Trophoblast cell (in vitro differentiated cells and primary cell): ENCODE results near the gene HNRNPA2B1.

Experiments
- DNase-seq, 2 donors: peaks; one replicate each; pipeline ENCODE4 v3.0.0-alpha.2; 2016
- H2AFZ ChIP-seq: 2 replicates; pipeline ENCODE4 v1.6.1; 2013; ENCODE audit warnings: low read length, moderate library complexity, mild to moderate bottlenecking; ENCODE audit not compliant: insufficient read depth, poor library complexity
- H2AK5ac ChIP-seq: 2 replicates; pipeline ENCODE4 v1.6.1; 2013; ENCODE audit warnings: mild to moderate bottlenecking, low read length
- H2BK120ac ChIP-seq: 2 replicates; pipeline ENCODE4 v1.6.1; 2013; ENCODE audit warnings: low read length, mild to moderate bottlenecking, moderate library complexity; ENCODE audit not compliant: insufficient read depth, poor library complexity
- H2BK12ac ChIP-seq: 2 replicates; pipeline ENCODE4 v1.6.1; 2013; ENCODE audit warnings: mild to moderate bottlenecking, low read length, moderate library complexity
- H2BK5ac ChIP-seq: 2 replicates; pipeline ENCODE4 v1.6.1; 2013; ENCODE audit warnings: low read length, low read depth, moderate library complexity, mild to moderate bottlenecking; ENCODE audit not compliant: poor library complexity
- H3K14ac ChIP-seq: 2 replicates; pipeline ENCODE4 v1.6.1; 2013; ENCODE audit warnings: mild to moderate bottlenecking, low read length
- H3K18ac ChIP-seq: 2 replicates; pipeline ENCODE4 v1.6.1; 2013; ENCODE audit warnings: mild to moderate bottlenecking, low read length
- H3K23ac ChIP-seq: 2 replicates; pipeline ENCODE4 v1.6.1; 2013; ENCODE audit warnings: low read length
- H3K27ac ChIP-seq: 2 replicates; pipeline ENCODE4 v1.5.1; 2013; ENCODE audit warnings: low read depth, mild to moderate bottlenecking, inconsistent platforms, low read length, moderate library complexity
- H3K27me3 ChIP-seq: 2 replicates; pipeline ENCODE4 v1.6.1; 2013; ENCODE audit warnings: inconsistent platforms, mild to moderate bottlenecking, low read length, moderate library complexity; ENCODE audit not compliant: insufficient read depth
- H3K36me3 ChIP-seq, 2 experiments: 1 replicate in 1 of 2; 2 replicates in 1 of 2; pipeline ENCODE4 v1.6.1; 2013; ENCODE audit warnings: low read length in 2 of 2, mild to moderate bottlenecking in 2 of 2, moderate library complexity in 1 of 2; ENCODE audit not compliant: insufficient read depth in 2 of 2, control insufficient read depth in 1 of 2
- H3K4ac ChIP-seq: 2 replicates; pipeline ENCODE4 v1.6.1; 2013; ENCODE audit warnings: low read depth, mild to moderate bottlenecking, low read length, moderate library complexity
- H3K4me1 ChIP-seq, 2 experiments: 1 replicate in 1 of 2; 2 replicates in 1 of 2; pipeline ENCODE4 v1.6.1; 2013; ENCODE audit warnings: low read length in 2 of 2, mild to moderate bottlenecking in 2 of 2, moderate library complexity in 1 of 2; ENCODE audit not compliant: insufficient read depth in 2 of 2, control insufficient read depth in 1 of 2
- H3K4me2 ChIP-seq: 2 replicates; pipeline ENCODE4 v1.6.1; 2013; ENCODE audit warnings: inconsistent platforms, mild to moderate bottlenecking, low read length, moderate library complexity
- H3K4me3 ChIP-seq: 2 replicates; pipeline ENCODE4 v1.5.1; 2013; ENCODE audit warnings: mild to moderate bottlenecking, low read depth, low read length, inconsistent platforms
- H3K79me1 ChIP-seq: one replicate; pipeline ENCODE4 v1.6.1; 2013; ENCODE audit warnings: low read length
- H3K79me2 ChIP-seq: 2 replicates; pipeline ENCODE4 v1.6.1; 2013; ENCODE audit warnings: low read length, mild to moderate bottlenecking; ENCODE audit not compliant: control insufficient read depth, insufficient read depth, poor library complexity
- H3K9ac ChIP-seq: 2 replicates; pipeline ENCODE4 v1.6.1; 2013; ENCODE audit warnings: mild to moderate bottlenecking, low read length
- H3K9me3 ChIP-seq: 2 replicates; pipeline ENCODE4 v1.6.1; 2013; ENCODE audit warnings: low read depth, mild to moderate bottlenecking, control low read depth, inconsistent platforms, low read length; ENCODE audit not compliant: insufficient read depth
- H4K12ac ChIP-seq: 2 replicates; pipeline ENCODE4 v1.6.1; 2013; ENCODE audit warnings: low read depth, mild to moderate bottlenecking, low read length, moderate library complexity
- H4K8ac ChIP-seq: 2 replicates; pipeline ENCODE4 v1.6.1; 2013; ENCODE audit warnings: low read depth, mild to moderate bottlenecking, low read length, moderate library complexity
- H4K91ac ChIP-seq: one replicate; pipeline ENCODE4 v1.6.1; 2013; ENCODE audit warnings: low read depth, mild to moderate bottlenecking, low read length, moderate library complexity
- WGBS: extraction: QIAGEN DNeasy Blood & Tissue Kit; methylation state at CpG from one replicate; pipeline ENCODE4 v1.1.7; 2013; ENCODE audit warnings: missing lambda C conversion rate; ENCODE audit not compliant: insufficient read length, insufficient coverage; ENCODE audit errors: extremely low coverage; 5-methylcytosine and 5-hydroxymethylcytosine counted together

Gene HNRNPA2B1

GRCh38 chr7:26237035-26237807, 36.7 kb upstream of the HNRNPA2B1 start:
- no peak overlapping the region for H3K9ac ChIP-seq
- no peak for DNase-seq
- H3K4me1 ChIP-seq, result no peaks in the 10 kb centered on the region
- H3K9me3 ChIP-seq, result peaks cover 2% of the 10 kb centered on the region
- H2BK5ac ChIP-seq, result no peak overlapping the region
- no peak overlapping the region for H2BK12ac ChIP-seq
- H3K79me2 ChIP-seq, result no peaks in the 10 kb centered on the region
- H2BK120ac ChIP-seq, result no peak overlapping the region
- no peaks in the 10 kb centered on the region for H3K79me1 ChIP-seq
- no peak overlapping the region for H4K8ac ChIP-seq
- no peak overlapping the region for H4K12ac ChIP-seq
- no peak overlapping the region for H3K27ac ChIP-seq
- H3K18ac ChIP-seq, result no peak overlapping the region
- H4K91ac ChIP-seq, result no peak overlapping the region
- no peak overlapping the region for H3K4me2 ChIP-seq
- WGBS, result no CpG with 5 or more reads among the region's 6 CpGs
- no peak overlapping the region for H2AK5ac ChIP-seq
- H3K36me3 ChIP-seq, result no peaks in the 10 kb centered on the region
- H3K4me3 ChIP-seq, result no peak overlapping the region
- no peaks in the 10 kb centered on the region for H3K27me3 ChIP-seq
- no peak overlapping the region for H3K4ac ChIP-seq
- H2AFZ ChIP-seq, result no peak overlapping the region
- H3K23ac ChIP-seq, result no peak overlapping the region
- H3K14ac ChIP-seq, result no peak overlapping the region

DNA sequence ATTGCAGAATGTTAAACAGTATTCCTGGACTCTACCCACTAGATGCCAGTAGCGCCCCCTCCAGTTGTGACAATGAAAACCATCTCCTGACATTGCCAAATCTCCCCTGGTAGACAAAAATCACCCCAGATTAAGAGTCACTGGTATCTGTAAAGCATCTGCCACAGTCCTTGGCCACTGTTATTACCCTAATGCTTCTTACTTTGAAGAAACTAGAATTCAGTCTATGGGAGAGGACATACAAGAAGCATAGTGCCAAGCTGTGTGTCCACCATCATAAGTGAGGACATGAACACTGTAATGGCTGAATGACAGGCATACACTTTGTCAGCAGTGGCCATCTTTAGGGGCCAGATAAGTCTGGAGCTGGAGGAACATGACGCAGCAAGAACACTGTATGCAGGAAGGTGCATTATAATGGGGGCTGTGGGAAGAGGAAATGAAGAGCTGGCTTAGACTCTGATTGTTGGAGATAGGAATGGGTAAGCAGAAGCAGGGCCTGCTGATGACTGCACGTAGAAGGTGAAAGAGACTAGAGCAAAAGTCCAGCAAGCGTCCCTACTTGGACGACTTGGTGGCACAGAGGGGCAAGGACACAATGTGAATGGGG, 33.5 kb upstream of the HNRNPA2B1 start:
- no peak overlapping the region for H4K8ac ChIP-seq
- H3K9ac ChIP-seq, result no peak overlapping the region
- no peaks in the 10 kb centered on the region for H3K79me2 ChIP-seq
- no peak overlapping the region for H2AK5ac ChIP-seq
- H3K14ac ChIP-seq, result no peak overlapping the region
- H3K9me3 ChIP-seq, result peaks cover 2% of the 10 kb centered on the region
- no peak overlapping the region for H3K4me2 ChIP-seq
- H3K79me1 ChIP-seq, result no peaks in the 10 kb centered on the region
- H3K18ac ChIP-seq, result no peak overlapping the region
- no peak overlapping the region for H3K27ac ChIP-seq
- H2BK12ac ChIP-seq, result no peak overlapping the region
- no peak for DNase-seq
- H4K12ac ChIP-seq, result no peak overlapping the region
- no peak overlapping the region for H4K91ac ChIP-seq
- H3K4me3 ChIP-seq, result no peak overlapping the region
- no CpG with 5 or more reads among the region's 5 CpGs for WGBS
- no peak overlapping the region for H3K23ac ChIP-seq
- no peak overlapping the region for H2BK5ac ChIP-seq
- no peak overlapping the region for H3K4ac ChIP-seq
- no peak overlapping the region for H2AFZ ChIP-seq
- no peaks in the 10 kb centered on the region for H3K4me1 ChIP-seq
- no peak overlapping the region for H2BK120ac ChIP-seq
- no peaks in the 10 kb centered on the region for H3K36me3 ChIP-seq
- H3K27me3 ChIP-seq, result no peaks in the 10 kb centered on the region

GRCh38 chr7:26227987-26228386, 27.4 kb upstream of the HNRNPA2B1 start:
- Histone ChIP-seq H3K79me1 (no peaks in the 10 kb centered on the region), H3K4ac (no peak overlapping the region), H2BK5ac (no peak overlapping the region), H2AFZ (no peak overlapping the region), H2AK5ac (no peak overlapping the region), H3K4me2 (no peak overlapping the region), H3K18ac (no peak overlapping the region), H3K27ac (no peak overlapping the region), H3K27me3 (no peaks in the 10 kb centered on the region), H3K79me2 (no peaks in the 10 kb centered on the region), H4K91ac (no peak overlapping the region), H3K23ac (no peak overlapping the region), H3K9ac (no peak overlapping the region), H2BK12ac (no peak overlapping the region), H3K14ac (no peak overlapping the region), H3K4me1 (no peaks in the 10 kb centered on the region), H2BK120ac (no peak overlapping the region), H4K12ac (no peak overlapping the region), H4K8ac (no peak overlapping the region), H3K36me3 (no peaks in the 10 kb centered on the region), H3K9me3 (no peaks in the 10 kb centered on the region), H3K4me3 (no peak overlapping the region)
- no peak for DNase-seq
- no CpG with 5 or more reads among the region's 2 CpGs for WGBS

- H2BK5ac ChIP-seq, result no peak overlapping the region
- H3K27me3 ChIP-seq, result no peaks in the 10 kb centered on the region
- H3K4me3 ChIP-seq, result no peak overlapping the region
- no peak for DNase-seq
- no peak overlapping the region for H3K18ac ChIP-seq
- no peaks in the 10 kb centered on the region for H3K79me1 ChIP-seq
- H3K23ac ChIP-seq, result no peak overlapping the region
- no peak overlapping the region for H4K12ac ChIP-seq
- H3K9ac ChIP-seq, result no peak overlapping the region
- no peak overlapping the region for H3K27ac ChIP-seq
- H2AK5ac ChIP-seq, result no peak overlapping the region
- no peak overlapping the region for H3K14ac ChIP-seq
- no peak overlapping the region for H4K8ac ChIP-seq
- no peaks in the 10 kb centered on the region for H3K4me1 ChIP-seq
- H2AFZ ChIP-seq, result no peak overlapping the region
- H3K4ac ChIP-seq, result no peak overlapping the region
- H3K4me2 ChIP-seq, result no peak overlapping the region
- no peak overlapping the region for H2BK120ac ChIP-seq
- H3K36me3 ChIP-seq, result no peaks in the 10 kb centered on the region
- WGBS, result no CpG with 5 or more reads among the region's 5 CpGs
- H2BK12ac ChIP-seq, result no peak overlapping the region
- no peaks in the 10 kb centered on the region for H3K79me2 ChIP-seq
- no peaks in the 10 kb centered on the region for H3K9me3 ChIP-seq
- no peak overlapping the region for H4K91ac ChIP-seq
Measured at GRCh38 chr7:26224359-26224758, 23.8 kb upstream of the HNRNPA2B1 start.
